ENCODE data around the gene GAGE10.
"Not testable (repeated sequence)": the region's sequence is repeated elsewhere in the genome, so short reads cannot be mapped to it uniquely, and the experiment has no call there.

GAGE10 gene

DNA sequence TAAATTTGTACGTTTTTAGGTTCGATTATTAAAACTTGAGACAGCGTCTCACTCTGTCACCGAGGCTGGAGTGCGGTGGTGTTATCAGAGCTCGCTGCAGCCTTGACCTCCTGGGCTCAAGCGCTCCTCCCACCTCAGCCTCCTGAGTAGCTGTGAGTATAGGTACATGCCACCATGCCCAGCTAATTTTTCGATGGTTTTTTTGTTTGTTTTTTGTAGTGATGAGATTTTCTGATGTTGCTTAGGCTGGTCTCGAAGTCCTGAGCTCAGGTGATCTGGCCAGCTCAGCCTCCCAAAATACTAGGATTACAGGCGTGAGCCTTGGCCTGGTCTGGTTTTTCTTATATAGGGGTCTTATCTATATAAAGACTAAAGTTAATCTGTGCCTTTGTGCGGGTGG is 27.0 kb downstream of the GAGE10 start:
- not testable (repeated sequence) for DNase-seq

- not testable (repeated sequence) for DNase-seq
Observed at GRCh38 chrX:49331282-49331681, 27.8 kb downstream of the GAGE10 start, which contains the start of gene GAGE13. TSS of gene GAGE13 (plus strand) at chrX:49331582. CDS start at chrX:49332738, 1,156 bp downstream.

DNA sequence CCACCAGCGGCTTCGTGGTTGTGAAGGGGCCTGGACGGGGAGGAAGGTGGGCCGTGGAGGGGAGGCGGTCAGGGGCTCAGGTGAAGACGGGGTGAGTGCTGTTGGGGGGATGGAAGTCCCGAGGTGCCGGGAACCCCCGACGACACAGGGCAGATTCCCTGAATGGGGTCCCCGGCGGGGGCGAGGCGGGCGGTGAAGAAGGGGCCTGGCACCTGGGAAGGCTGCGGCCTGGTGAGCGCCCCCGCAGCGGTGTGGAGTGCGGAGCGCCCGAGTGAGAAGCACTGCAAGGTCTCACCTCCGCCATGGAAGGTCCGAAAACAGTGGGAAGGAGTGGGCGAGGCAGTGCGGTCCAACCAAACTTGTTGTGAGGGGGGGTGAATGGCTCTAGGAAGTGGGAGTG is 28.4 kb downstream of the GAGE10 start:
- DNase-seq = not testable (repeated sequence)

GRCh38 chrX:49341449-49341848 is 38.0 kb downstream of the GAGE10 start:
- DNase-seq = not testable (repeated sequence)

DNA sequence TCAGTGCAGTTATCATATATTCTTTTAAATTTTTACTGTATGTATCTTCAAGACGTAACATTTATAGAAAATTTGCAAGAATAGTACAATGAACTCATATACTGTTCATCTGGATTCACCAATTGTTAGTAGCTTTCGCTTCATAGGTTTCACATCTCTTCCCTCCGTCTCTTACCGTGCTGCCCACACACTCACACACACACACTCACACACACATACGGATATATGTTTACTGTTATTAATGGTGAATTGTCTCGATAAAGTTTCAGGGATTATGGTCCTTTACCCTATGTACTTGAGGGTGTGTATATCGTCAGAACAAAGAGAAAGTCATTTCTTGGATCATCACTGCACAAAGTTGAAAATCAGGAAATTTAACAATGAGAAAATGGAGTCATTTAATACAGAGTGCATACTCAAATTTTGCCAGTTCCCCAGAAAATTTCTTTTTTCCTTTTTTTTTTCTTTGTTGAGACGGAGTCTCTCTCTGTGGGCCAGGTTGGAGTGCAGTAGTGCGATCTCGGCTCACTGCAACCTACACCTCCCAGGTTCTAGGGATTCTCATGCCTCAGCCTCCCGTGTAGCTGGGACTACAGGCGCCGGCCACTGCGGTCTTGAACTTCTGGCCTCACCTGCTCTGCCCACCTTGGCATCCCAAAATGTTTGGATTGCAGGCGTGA is 41.2 kb downstream of the GAGE10 start:
- DNase-seq = not testable (repeated sequence)

DNA sequence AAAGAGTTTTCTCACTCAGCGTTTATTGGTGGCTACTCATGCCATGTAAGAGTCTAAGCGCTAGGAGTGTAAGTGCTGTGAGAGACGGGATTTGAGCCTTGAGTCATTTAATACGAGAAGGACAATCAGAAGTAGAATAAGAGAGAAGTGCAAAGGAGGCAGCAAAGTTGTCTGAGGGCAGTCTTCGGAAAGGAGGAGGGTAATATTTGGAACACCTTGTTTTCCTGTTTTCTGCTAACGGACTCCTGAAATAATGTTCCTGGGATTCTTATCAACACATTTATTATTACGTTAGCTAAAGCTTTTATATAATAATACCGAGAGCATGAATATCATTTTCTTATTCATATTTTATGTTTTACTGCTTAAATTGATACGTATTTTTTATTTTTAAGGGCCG is 42.0 kb downstream of the GAGE10 start:
- DNase-seq = not testable (repeated sequence)

- not testable (repeated sequence) for DNase-seq
Observed at GRCh38 chrX:49346150-49346549, 42.7 kb downstream of the GAGE10 start.

Data from DMS79 (cell line).